ENCODE data around the gene SS18L1.

SS18L1 gene

DNA sequence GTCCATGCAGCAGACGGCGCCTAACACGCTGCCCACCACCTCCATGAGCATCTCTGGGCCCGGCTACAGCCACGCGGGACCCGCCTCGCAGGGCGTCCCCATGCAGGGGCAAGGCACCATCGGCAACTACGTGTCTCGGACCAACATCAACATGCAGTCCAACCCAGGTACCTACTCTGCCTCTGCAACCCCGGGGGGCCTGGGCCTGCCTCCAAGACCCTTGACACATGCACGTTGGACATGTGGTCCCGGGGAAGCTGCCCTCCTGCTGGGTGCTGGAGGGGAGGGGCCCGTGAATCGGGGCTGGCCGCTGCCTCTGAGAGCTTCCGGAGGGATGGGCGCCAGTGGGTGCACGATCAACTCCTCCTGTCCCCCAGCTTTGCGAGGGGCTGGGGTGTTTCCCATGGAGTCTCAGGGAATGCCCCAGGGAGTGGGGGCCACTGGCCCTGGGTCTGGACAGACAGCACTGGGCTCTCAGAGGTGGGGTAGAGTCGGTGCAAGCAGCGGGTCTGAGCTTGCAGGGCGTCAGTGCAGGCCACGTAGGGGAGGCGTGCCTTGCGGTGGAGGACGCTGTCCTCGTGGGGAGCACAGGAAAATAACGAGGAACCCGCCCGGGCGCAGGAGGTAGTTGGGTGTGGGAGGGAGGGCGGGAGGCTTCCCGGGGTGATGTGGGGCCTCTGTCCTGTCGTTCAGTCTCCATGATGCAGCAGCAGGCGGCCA lies 19.4 kb downstream of the SS18L1 start:
- Mint-ChIP-seq H3K36me3 (ENCODE audit: low read depth) (peaks cover 23% of the 10 kb centered on the region), H3K27ac (no peak overlapping the region), H3K4me3 (no peak overlapping the region), H3K4me1 (peaks cover 12% of the 10 kb centered on the region), H3K27me3 (no peaks in the 10 kb centered on the region), H3K9me3 (no peaks in the 10 kb centered on the region)
- no peak for ATAC-seq
- DNase-seq: no peak

DNA sequence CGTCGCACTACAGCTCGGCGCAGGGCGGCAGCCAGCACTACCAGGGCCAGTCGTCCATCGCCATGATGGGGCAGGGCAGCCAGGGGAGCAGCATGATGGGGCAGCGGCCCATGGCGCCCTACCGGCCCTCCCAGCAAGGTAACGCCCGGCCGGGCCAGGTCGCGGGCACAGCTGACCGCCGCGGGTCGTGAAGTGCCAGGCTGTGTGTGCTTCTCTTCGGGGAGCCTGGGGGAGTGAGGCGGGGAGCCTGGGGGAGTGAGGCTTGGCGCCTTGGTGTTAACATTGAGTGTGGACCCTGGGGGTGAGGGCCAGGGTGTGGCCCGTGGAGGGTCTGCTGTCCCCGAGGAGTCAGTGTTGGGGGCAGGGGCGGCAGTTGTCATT lies 19.9 kb downstream of the SS18L1 start:
- H3K4me1 Mint-ChIP-seq: peaks cover 12% of the 10 kb centered on the region
- H3K4me3 Mint-ChIP-seq: no peak overlapping the region
- H3K27ac Mint-ChIP-seq: no peak overlapping the region
- DNase-seq (no peak), ATAC-seq (no peak)
- H3K27me3 Mint-ChIP-seq: no peaks in the 10 kb centered on the region
- no peaks in the 10 kb centered on the region for H3K9me3 Mint-ChIP-seq
- peaks cover 25% of the 10 kb centered on the region for H3K36me3 Mint-ChIP-seq (ENCODE audit: low read depth)

DNA sequence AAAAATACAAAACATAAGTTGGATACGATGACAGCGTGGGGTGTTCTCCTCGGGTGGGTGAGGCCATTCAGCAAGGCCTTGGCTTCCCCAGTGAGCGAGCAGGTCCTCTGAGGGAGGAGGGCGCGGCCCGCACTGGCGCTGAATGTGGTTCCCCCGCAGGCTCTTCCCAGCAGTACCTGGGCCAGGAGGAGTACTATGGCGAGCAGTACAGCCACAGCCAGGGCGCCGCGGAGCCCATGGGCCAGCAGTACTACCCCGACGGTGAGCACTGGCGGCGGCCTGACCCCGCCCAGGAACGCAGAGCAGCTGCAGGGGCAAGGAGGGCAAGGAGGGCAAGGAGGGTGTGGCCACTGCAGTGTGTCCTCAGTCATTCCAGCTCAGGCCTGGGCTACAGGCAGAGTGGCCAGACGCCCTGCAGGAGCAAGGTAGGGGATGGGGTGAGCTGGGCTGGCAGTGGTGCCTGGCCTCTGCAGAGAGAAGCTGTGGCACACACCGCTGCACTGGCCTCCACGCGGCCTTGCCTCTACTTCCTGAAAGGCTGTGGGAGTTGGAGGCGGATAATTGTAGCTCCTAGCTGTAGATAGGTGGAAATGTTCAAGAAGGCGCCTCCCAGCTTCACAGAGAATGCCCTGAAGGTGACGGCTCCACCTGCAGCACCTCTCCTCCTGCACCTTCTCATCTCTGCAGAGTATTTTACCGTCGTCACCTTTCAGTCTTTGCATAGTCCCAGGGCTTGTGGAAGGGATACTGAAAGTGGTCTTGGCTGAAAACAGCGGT lies 20.6 kb downstream of the SS18L1 start:
- Mint-ChIP-seq H3K36me3 (ENCODE audit: low read depth) (peaks cover 24% of the 10 kb centered on the region), H3K4me3 (no peak overlapping the region), H3K4me1 (peaks cover 12% of the 10 kb centered on the region), H3K27me3 (no peaks in the 10 kb centered on the region), H3K9me3 (no peaks in the 10 kb centered on the region), H3K27ac (no peak overlapping the region)
- no peak for DNase-seq
- ATAC-seq: no peak

DNA sequence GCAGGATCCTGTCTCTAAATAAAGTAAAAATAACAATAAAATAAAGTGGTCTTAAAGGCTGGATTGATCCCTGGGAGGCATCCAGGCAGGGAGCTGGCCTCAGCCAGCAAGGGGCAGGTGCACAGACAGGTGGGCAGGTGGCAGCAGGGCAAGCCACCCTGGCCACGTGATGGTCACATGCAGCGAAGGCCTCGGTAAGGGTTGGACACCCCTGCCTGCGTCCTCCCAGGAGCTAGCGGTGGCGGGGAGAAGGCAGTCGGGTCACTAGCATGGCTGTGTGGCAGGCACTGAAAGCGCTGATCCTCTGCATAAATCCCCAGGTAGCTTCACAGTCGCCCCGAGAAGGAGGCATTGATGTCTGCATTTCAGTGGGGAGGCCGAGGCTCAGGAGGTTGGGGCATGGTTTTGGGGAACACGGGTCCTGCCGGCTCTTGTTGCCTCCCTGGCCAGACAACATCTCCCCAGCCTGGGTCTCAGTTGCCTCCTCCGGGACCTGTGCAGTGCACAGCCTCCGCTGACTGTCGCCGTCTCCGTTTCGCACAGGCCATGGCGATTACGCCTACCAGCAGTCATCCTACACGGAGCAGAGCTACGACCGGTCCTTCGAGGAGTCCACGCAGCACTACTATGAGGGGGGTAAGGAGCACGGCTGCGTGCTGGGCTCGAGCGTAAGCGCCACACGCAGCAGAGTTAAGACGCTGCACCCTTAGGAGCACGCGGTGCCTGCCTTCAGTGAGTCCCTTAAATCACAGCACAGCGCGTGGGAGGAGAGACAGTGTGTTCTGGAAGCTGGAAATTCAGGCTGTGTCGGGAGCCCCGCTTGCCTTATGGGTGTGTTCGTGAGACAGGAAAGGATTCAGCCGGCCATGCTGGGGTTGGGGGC lies 21.6 kb downstream of the SS18L1 start:
- Mint-ChIP-seq H3K4me1 (peaks cover 5% of the 10 kb centered on the region), H3K36me3 (ENCODE audit: low read depth) (peaks cover 20% of the 10 kb centered on the region), H3K9me3 (no peaks in the 10 kb centered on the region), H3K27me3 (no peaks in the 10 kb centered on the region), H3K4me3 (no peak overlapping the region), H3K27ac (no peak overlapping the region)
- DNase-seq: no peak
- ATAC-seq: no peak

GRCh38 chr20:62165762-62166399 lies 22.3 kb downstream of the SS18L1 start:
- Mint-ChIP-seq H3K27me3 (no peaks in the 10 kb centered on the region), H3K9me3 (no peaks in the 10 kb centered on the region), H3K4me3 (no peak overlapping the region), H3K4me1 (no peaks in the 10 kb centered on the region), H3K27ac (no peak overlapping the region), H3K36me3 (ENCODE audit: low read depth) (peaks cover 15% of the 10 kb centered on the region)
- no peak for DNase-seq
- ATAC-seq: no peak

DNA sequence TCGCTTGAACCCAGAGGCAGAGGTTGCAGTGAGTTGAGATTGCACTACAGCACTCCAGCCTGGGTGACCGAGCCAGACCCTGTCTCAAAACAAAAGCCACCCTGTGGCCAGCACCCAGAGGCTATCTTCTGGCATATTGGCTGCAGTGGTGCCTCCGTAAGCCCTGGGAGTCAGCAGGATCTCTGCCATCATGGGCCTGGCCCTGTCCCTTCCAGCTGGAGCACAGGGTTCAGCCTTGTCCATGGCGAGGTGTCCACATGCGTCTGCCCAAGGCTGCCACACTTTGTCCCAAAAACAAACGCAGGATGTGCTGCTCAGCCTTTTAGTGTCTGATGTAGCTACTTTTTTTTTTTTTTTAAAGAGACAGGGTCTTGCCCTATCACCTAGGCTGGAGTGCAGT lies 23.9 kb downstream of the SS18L1 start:
- Mint-ChIP-seq H3K27ac (no peak overlapping the region), H3K27me3 (no peaks in the 10 kb centered on the region), H3K4me1 (no peaks in the 10 kb centered on the region), H3K36me3 (ENCODE audit: low read depth) (peaks cover 15% of the 10 kb centered on the region), H3K9me3 (no peaks in the 10 kb centered on the region), H3K4me3 (no peak overlapping the region)
- DNase-seq: no peak
- no peak for ATAC-seq

DNA sequence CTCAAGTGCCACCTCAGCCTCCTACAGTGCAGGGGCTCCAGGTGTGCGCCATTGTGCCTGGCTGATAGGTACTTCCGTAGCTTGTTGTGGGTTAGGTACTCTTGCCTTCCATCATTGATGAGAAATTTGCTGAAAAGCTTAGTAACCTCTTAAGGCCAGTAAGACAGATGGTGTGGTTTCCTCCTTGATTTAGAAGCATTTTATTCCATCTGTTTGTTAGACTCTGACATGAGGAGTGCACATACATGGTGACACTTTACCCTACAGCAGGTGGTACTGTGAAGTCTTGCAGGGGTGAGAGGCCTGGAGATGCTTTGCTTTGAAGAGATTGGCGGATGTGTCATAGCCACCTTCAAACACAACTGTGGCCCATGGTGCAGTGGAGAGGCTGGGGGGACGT lies 24.5 kb downstream of the SS18L1 start:
- DNase-seq (no peak), ATAC-seq (no peak)
- Mint-ChIP-seq H3K27ac (no peak overlapping the region), H3K27me3 (no peaks in the 10 kb centered on the region), H3K4me1 (no peaks in the 10 kb centered on the region), H3K4me3 (no peak overlapping the region), H3K9me3 (no peaks in the 10 kb centered on the region), H3K36me3 (ENCODE audit: low read depth) (peaks cover 15% of the 10 kb centered on the region)

- Mint-ChIP-seq H3K27me3 (no peaks in the 10 kb centered on the region), H3K36me3 (ENCODE audit: low read depth) (peaks cover 11% of the 10 kb centered on the region), H3K4me1 (no peaks in the 10 kb centered on the region), H3K9me3 (no peaks in the 10 kb centered on the region), H3K27ac (no peak overlapping the region), H3K4me3 (no peak overlapping the region)
- DNase-seq (no peak), ATAC-seq (no peak)
Observed at GRCh38 chr20:62168890-62169435, 25.4 kb downstream of the SS18L1 start.

DNA sequence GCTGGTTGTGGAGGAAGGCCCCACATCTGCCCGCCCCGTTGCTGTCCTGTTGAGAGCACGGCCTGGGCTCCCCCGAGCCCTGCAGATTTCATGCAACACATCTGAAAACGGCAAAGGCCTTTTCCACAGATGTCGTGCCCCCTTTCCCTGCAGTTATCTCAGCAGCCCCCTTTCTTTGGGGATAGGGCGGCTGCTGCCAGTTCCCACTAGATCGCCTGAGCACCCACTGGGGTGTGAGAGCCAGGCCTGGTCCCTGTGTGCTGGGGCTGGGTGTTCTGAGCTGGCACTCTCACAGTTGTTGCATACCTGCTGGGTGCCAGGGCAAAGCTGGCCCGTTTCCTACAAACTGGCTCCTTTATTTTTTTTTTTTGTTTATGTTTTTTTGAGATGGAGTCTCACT lies 27.0 kb downstream of the SS18L1 start:
- Mint-ChIP-seq H3K27me3 (no peaks in the 10 kb centered on the region), H3K9me3 (no peaks in the 10 kb centered on the region), H3K4me1 (no peaks in the 10 kb centered on the region), H3K27ac (no peak overlapping the region), H3K36me3 (ENCODE audit: low read depth) (peaks cover 10% of the 10 kb centered on the region), H3K4me3 (no peak overlapping the region)
- no peak for DNase-seq
- no peak for ATAC-seq

- Mint-ChIP-seq H3K4me3 (no peak overlapping the region), H3K36me3 (ENCODE audit: low read depth) (peaks cover 9% of the 10 kb centered on the region), H3K4me1 (no peaks in the 10 kb centered on the region), H3K27me3 (no peaks in the 10 kb centered on the region), H3K9me3 (no peaks in the 10 kb centered on the region), H3K27ac (no peak overlapping the region)
- no peak for DNase-seq
- no peak for ATAC-seq
Observed at GRCh38 chr20:62171245-62171644, 27.7 kb downstream of the SS18L1 start.

DNA sequence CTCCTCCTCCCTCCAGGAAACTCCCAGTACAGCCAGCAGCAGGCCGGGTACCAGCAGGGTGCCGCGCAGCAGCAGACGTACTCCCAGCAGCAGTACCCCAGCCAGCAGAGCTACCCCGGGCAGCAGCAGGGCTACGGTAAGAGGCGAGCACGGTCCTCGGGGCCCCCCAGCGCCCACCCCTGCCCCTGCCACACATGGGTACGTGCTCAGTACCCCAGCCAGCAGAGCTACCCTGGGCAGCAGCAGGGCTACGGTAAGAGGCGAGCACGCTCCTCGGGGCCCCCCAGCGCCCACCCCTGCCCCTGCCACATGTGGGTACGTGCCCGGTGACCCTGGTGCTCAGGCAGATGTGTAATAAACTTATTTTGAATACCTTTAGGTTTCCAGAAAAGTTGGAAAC lies 29.1 kb downstream of the SS18L1 start:
- Mint-ChIP-seq H3K9me3 (no peaks in the 10 kb centered on the region), H3K36me3 (ENCODE audit: low read depth) (peaks cover 6% of the 10 kb centered on the region), H3K27me3 (no peaks in the 10 kb centered on the region), H3K27ac (no peak overlapping the region), H3K4me1 (no peaks in the 10 kb centered on the region), H3K4me3 (no peak overlapping the region)
- ATAC-seq (no peak), DNase-seq (no peak)

- no peak for DNase-seq
- Mint-ChIP-seq H3K9me3 (no peaks in the 10 kb centered on the region), H3K27me3 (no peaks in the 10 kb centered on the region), H3K36me3 (ENCODE audit: low read depth) (peaks cover 3% of the 10 kb centered on the region), H3K27ac (no peak overlapping the region), H3K4me3 (no peak overlapping the region), H3K4me1 (no peaks in the 10 kb centered on the region)
- ATAC-seq: no peak
Observed at GRCh38 chr20:62174021-62174804, 30.6 kb downstream of the SS18L1 start.

GRCh38 chr20:62174870-62175624 lies 31.5 kb downstream of the SS18L1 start:
- Mint-ChIP-seq H3K9me3 (no peaks in the 10 kb centered on the region), H3K27ac (no peak overlapping the region), H3K36me3 (ENCODE audit: low read depth) (peaks cover 3% of the 10 kb centered on the region), H3K4me3 (no peak overlapping the region), H3K4me1 (no peaks in the 10 kb centered on the region), H3K27me3 (no peaks in the 10 kb centered on the region)
- DNase-seq (no peak), ATAC-seq (no peak)
